Esophagus squamous epithelium (tissue), 4 donors: ENCODE data around the gene PHIP.

Source experiments
- CTCF ChIP-seq, 6 experiments: fragments of 450-650 bp in 4 of 6; fragments of 200-600 bp in 2 of 6; sonication (generic) in 2 of 6; IDR thresholded peaks; one replicate each; pipeline ENCODE4 v1.5.1; 2016 to 2019; ENCODE audit warnings: antibody characterized with exemption in 6 of 6, mild to moderate bottlenecking in 4 of 6, moderate library complexity in 4 of 6
- POLR2A ChIP-seq, 4 donors: fragments of 450-650 bp; IDR thresholded peaks; one replicate each; pipeline ENCODE4 v1.6.1; 2017; ENCODE audit warnings: antibody characterized with exemption in 4 of 4, mild to moderate bottlenecking in 4 of 4, moderate library complexity in 3 of 4

GRCh38 chr6:79094938-79095337, 16.9 kb upstream of the PHIP start:
- no peak for TF ChIP-seq POLR2A (IDR thresholded peaks at IDR 0.05)
- no peak for TF ChIP-seq CTCF (IDR thresholded peaks at IDR 0.05)
